PC-9 (cell line): Measurements from ENCODE around the gene HSD17B13. TPM values are rescaled to one million over a fixed set of nuclear protein-coding genes. Genes with fewer than 3 reads are reported as not detected.

ENCODE experiments used
- BruUV-seq: library from RNA; stranded (reverse); fragments of 400-500 nt; replicated peaks from 2 replicates; lab custom pipeline; 2021; lab: Mats Ljungman, UMichigan
- CTCF ChIA-PET: fragments of 300-600 bp; sonication (Branson Sonifier 250); formaldehyde crosslinking; loops from one replicate; lab custom pipeline; 2022; ENCODE audit warnings: antibody characterized with exemption; lab: Charles Lee
- POLR2A ChIA-PET: fragments of 300-600 bp; sonication (Branson Sonifier 250); formaldehyde crosslinking; loops from one replicate; lab custom pipeline; 2022; ENCODE audit warnings: antibody characterized with exemption; ENCODE audit not compliant: unreplicated experiment; lab: Charles Lee
- DNase-seq, 2 experiments: peaks; one replicate each; pipeline versions ENCODE4 v3.0.0 to v3.0.0-alpha.2; 2015 to 2022; ENCODE audit warnings: mixed read lengths in 1 of 2
- H2AFZ ChIP-seq: fragments of 200-600 bp; sonication (generic); 2 replicates; pipeline ENCODE4 v1.8.1; 2017; ENCODE audit warnings: antibody characterized with exemption
- H3F3A ChIP-seq: fragments of 200-600 bp; sonication (generic); 2 replicates; pipeline ENCODE4 v1.8.1; 2017; ENCODE audit warnings: antibody characterized with exemption, mild to moderate bottlenecking, low read depth; ENCODE audit not compliant: insufficient read depth
- H3K27ac ChIP-seq: fragments of 200-600 bp; sonication (generic); 2 replicates; pipeline ENCODE4 v1.6.1; 2016; ENCODE audit warnings: mixed run types
- H3K27me3 ChIP-seq: fragments of 200-600 bp; sonication (generic); 2 replicates; pipeline ENCODE4 v1.6.1; 2016; ENCODE audit warnings: low read depth, mixed run types; ENCODE audit not compliant: insufficient read depth
- H3K36me3 ChIP-seq: fragments of 200-600 bp; sonication (generic); 2 replicates; pipeline ENCODE4 v1.6.1; 2016; ENCODE audit warnings: low read depth, mixed run types
- H3K4me1 ChIP-seq: fragments of 200-600 bp; sonication (generic); replicated peaks from 2 replicates; pipeline ENCODE4 v1.6.1; 2016; ENCODE audit warnings: mixed run types; ENCODE audit not compliant: insufficient read depth
- H3K4me2 ChIP-seq: fragments of 200-600 bp; sonication (generic); 2 replicates; pipeline ENCODE4 v1.6.1; 2017; ENCODE audit warnings: mixed run types
- H3K4me3 ChIP-seq: fragments of 200-600 bp; sonication (generic); 2 replicates; pipeline ENCODE4 v1.6.1; 2016; ENCODE audit warnings: mixed run types
- H3K79me2 ChIP-seq: fragments of 200-600 bp; sonication (generic); 2 replicates; pipeline ENCODE4 v1.6.1; 2017; ENCODE audit warnings: low read depth, mixed run types
- H3K9me2 ChIP-seq: fragments of 200-600 bp; sonication (generic); 2 replicates; pipeline ENCODE4 v1.8.1; 2017; ENCODE audit warnings: mild to moderate bottlenecking; ENCODE audit not compliant: insufficient read depth
- H3K9me3 ChIP-seq: fragments of 200-600 bp; sonication (generic); 2 replicates; pipeline ENCODE4 v1.8.1; 2016; ENCODE audit warnings: low read depth; ENCODE audit not compliant: insufficient read depth
- H4K20me1 ChIP-seq: fragments of 200-600 bp; sonication (generic); 2 replicates; pipeline ENCODE4 v1.8.1; 2017; ENCODE audit not compliant: insufficient read depth
- CTCF ChIP-seq: fragments of 200-600 bp; sonication (generic); conservative IDR thresholded peaks from 2 replicates; pipeline ENCODE4 v1.6.1; 2017; ENCODE audit warnings: mixed run types, antibody characterized with exemption, mild to moderate bottlenecking, moderate library complexity
- EZH2 ChIP-seq: fragments of 200-600 bp; sonication (generic); IDR thresholded peaks from 2 replicates; pipeline ENCODE4 v1.8.0; 2017; ENCODE audit warnings: antibody characterized with exemption, low read depth
- intact Hi-C: fragments of 100-400 bp; cut with micrococcal nuclease; formaldehyde crosslinking; loops from one replicate; pipeline ENCODE4 v1.10.0; 2022; ENCODE audit not compliant: unreplicated experiment
- total RNA-seq: library from RNA; stranded (reverse); gene quantifications from 2 replicates; pipeline ENCODE4 v1.2.3, GENCODE V29; 2021

The HSD17B13 gene
- total RNA-seq, 1 experiment from 2014 or later = not detected

DNA sequence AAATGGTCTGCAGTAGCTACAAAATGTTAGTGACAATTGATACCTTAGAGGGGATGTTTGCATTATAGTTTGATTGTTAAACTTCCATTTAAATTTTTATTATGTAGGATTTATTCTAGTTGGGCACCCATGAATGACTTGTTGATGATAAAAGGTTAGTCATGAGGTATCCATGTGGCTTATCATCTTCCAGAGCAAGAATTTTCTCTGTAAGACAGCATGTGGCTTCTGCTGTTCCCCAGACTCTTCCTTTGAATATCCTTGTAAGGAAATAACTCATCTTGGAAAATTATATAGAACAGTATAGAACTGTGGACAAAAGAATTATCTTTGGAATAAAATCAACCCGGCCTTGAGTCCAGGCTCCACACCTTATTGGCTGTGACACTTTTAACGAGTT is 62.2 kb downstream of the HSD17B13 start:
- Histone ChIP-seq H2AFZ (no peak overlapping the region), H3K4me2 (no peak overlapping the region), H4K20me1 (no peaks in the 10 kb centered on the region), H3K27ac (no peak overlapping the region), H3K36me3 (no peaks in the 10 kb centered on the region), H3K27me3 (no peaks in the 10 kb centered on the region), H3K9me3 (no peaks in the 10 kb centered on the region), H3K79me2 (no peaks in the 10 kb centered on the region), H3K4me1 (no peaks in the 10 kb centered on the region), H3K9me2 (no peaks in the 10 kb centered on the region), H3F3A (no peaks in the 10 kb centered on the region), H3K4me3 (no peak overlapping the region)
- BruUV-seq = no TSS peak
- intact Hi-C loops = no loop called here
- DNase-seq = no peak
- TF ChIP-seq CTCF (no peak), EZH2 (no peak)
- CTCF ChIA-PET = no interaction called here
- POLR2A ChIA-PET = no interaction called here

GRCh38 chr4:87258677-87259076 is 64.0 kb downstream of the HSD17B13 start:
- no peaks in the 10 kb centered on the region for H3K79me2 ChIP-seq
- BruUV-seq = no TSS peak
- no peaks in the 10 kb centered on the region for H3K9me2 ChIP-seq
- CTCF ChIA-PET = no interaction called here
- intact Hi-C loops = no loop called here
- no peak for TF ChIP-seq EZH2
- TF ChIP-seq CTCF = no peak
- H3K36me3 ChIP-seq = no peaks in the 10 kb centered on the region
- H3F3A ChIP-seq = no peaks in the 10 kb centered on the region
- POLR2A ChIA-PET = no interaction called here
- H3K4me1 ChIP-seq = no peaks in the 10 kb centered on the region
- DNase-seq = no peak
- no peaks in the 10 kb centered on the region for H3K9me3 ChIP-seq
- H3K27ac ChIP-seq = no peak overlapping the region
- no peak overlapping the region for H3K4me2 ChIP-seq
- no peaks in the 10 kb centered on the region for H3K27me3 ChIP-seq
- H3K4me3 ChIP-seq = no peak overlapping the region
- H4K20me1 ChIP-seq = no peaks in the 10 kb centered on the region
- H2AFZ ChIP-seq = no peak overlapping the region

DNA sequence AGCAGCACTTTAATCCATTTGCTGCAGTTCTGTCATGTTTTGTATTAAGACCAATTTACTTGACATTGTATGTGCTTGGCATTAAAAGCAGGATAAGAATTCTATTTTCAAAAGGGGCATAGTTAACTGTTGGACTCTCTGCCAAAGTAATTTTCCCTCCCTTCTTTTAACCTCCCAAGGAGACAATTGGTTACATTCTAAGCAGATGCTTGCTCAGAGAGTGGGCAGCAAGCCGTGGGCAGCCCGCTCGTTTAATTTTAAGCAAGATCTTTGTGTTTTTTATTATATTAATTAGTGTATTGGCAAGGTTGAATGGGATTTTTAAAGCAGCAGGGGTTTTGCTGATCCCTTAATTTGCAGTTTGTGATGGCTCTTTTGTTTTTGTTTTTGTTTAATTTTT is 65.2 kb downstream of the HSD17B13 start:
- CTCF ChIA-PET = no interaction called here
- no peaks in the 10 kb centered on the region for H3K9me2 ChIP-seq
- POLR2A ChIA-PET = no interaction called here

More for the DNA sequence above, 65.2 kb downstream of the HSD17B13 start:
- TF ChIP-seq CTCF (no peak), EZH2 (no peak)
- no peak overlapping the region for H3K4me3 ChIP-seq
- no peaks in the 10 kb centered on the region for H4K20me1 ChIP-seq
- no peak for DNase-seq
- no peak overlapping the region for H3K4me2 ChIP-seq
- no peaks in the 10 kb centered on the region for H3K79me2 ChIP-seq
- no peaks in the 10 kb centered on the region for H3K4me1 ChIP-seq
- no TSS peak for BruUV-seq
- no peak overlapping the region for H3K27ac ChIP-seq
- H3K27me3 ChIP-seq = no peaks in the 10 kb centered on the region
- no peaks in the 10 kb centered on the region for H3K9me3 ChIP-seq
- no peaks in the 10 kb centered on the region for H3K36me3 ChIP-seq
- H3F3A ChIP-seq = no peaks in the 10 kb centered on the region
- no peak overlapping the region for H2AFZ ChIP-seq
- intact Hi-C loops = no loop called here
